Measurements from ENCODE around the gene APPL2.

DNA sequence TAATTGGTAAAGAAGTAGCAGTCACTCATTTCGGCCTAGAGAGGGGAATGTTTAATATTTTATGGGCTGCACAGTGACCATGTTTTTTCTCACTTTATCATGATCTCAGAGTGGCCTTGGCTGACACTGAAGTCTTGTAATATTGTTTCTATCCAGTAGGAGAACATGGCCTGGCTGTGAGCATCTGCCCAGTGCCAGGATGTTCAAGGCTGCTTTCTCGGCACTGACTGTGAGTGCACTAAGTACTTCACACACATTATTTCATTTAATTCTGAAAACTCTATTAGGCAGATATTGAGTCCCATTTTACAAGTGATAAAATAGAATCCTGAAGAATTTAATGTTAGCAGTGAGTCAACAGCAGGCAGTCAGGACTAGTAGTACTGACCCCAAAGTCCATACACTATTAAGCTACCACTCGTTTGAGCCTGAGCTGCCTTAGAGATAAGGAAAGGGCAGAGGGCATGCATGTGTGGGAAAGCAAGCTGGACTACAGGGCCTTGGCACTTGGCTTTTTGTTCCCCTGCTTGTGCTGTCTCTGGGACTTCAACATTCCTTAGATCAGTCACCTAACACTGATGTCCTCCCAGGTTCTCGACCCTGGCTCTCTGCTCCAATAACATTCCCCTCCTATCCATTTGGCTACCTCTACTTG lies 42.2 kb upstream of the APPL2 start:
- TF ChIP-seq EZH2 (IDR thresholded peaks at IDR 0.05; ENCODE audit: insufficient read depth, low read length), result no peak
- TF ChIP-seq, protein P1, sequence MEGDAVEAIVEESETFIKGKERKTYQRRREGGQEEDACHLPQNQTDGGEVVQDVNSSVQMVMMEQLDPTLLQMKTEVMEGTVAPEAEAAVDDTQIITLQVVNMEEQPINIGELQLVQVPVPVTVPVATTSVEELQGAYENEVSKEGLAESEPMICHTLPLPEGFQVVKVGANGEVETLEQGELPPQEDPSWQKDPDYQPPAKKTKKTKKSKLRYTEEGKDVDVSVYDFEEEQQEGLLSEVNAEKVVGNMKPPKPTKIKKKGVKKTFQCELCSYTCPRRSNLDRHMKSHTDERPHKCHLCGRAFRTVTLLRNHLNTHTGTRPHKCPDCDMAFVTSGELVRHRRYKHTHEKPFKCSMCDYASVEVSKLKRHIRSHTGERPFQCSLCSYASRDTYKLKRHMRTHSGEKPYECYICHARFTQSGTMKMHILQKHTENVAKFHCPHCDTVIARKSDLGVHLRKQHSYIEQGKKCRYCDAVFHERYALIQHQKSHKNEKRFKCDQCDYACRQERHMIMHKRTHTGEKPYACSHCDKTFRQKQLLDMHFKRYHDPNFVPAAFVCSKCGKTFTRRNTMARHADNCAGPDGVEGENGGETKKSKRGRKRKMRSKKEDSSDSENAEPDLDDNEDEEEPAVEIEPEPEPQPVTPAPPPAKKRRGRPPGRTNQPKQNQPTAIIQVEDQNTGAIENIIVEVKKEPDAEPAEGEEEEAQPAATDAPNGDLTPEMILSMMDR (IDR thresholded peaks at IDR 0.05; ENCODE audit: insufficient read depth, low read depth, low read length), result peak; percentile 26
